Measurements from ENCODE around the gene FABP6. TPM values are rescaled to one million over a fixed set of nuclear protein-coding genes. Genes with fewer than 3 reads are reported as not detected.

FABP6 gene
- total and polyA plus RNA-seq, 9 of the 15 experiments (the other 6 are each of a cell fraction or from before 2014, with no cell fraction given) = 0.11 to 0.33 (median 0.21) TPM; not detected in 4

GRCh38 chr5:160262151-160263074 is 33.1 kb downstream of the FABP6 start (continued):
- TF ChIP-seq, protein P1, sequence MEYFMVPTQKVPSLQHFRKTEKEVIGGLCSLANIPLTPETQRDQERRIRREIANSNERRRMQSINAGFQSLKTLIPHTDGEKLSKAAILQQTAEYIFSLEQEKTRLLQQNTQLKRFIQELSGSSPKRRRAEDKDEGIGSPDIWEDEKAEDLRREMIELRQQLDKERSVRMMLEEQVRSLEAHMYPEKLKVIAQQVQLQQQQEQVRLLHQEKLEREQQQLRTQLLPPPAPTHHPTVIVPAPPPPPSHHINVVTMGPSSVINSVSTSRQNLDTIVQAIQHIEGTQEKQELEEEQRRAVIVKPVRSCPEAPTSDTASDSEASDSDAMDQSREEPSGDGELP (CRISPR knock-in tag; IDR thresholded peaks at IDR 0.05; ENCODE audit: borderline replicate concordance) = peak; percentile 89
- TF ChIP-seq FOXA3 (CRISPR knock-in tag; conservative IDR thresholded peaks at IDR 0.05 in 1 of 2, IDR thresholded peaks at IDR 0.05 in 1 of 2) (no peak), ZBTB7A (IDR thresholded peaks at IDR 0.05; ENCODE audit: borderline replicate concordance, control insufficient read depth, low read depth, low read length) (peak; percentile 73; the same call in 1 of the 2 replicates), ERF (CRISPR knock-in tag; IDR thresholded peaks at IDR 0.05) (0 out of 2 replicates have a peak, but pooled peaks have one; percentile 14), ZNF311 (CRISPR knock-in tag; IDR thresholded peaks at IDR 0.05) (0 out of 2 replicates have a peak, but pooled peaks have one; percentile 34), NFYB (IDR thresholded peaks at IDR 0.05; ENCODE audit: extremely low read depth, insufficient read length) (no peak), BHLHE40 (IDR thresholded peaks at IDR 0.05; ENCODE audit: low read length) (peak; percentile 98), NFIC (IDR thresholded peaks at IDR 0.05) (peak; percentile 65), PHB (CRISPR knock-in tag; IDR thresholded peaks at IDR 0.05) (no peak), CXXC5 (CRISPR knock-in tag; IDR thresholded peaks at IDR 0.05) (peak; percentile 69), NFE2L1 (tag; IDR thresholded peaks at IDR 0.05; ENCODE audit: borderline replicate concordance, low read depth) (no peak), RUNX1 (IDR thresholded peaks at IDR 0.05; ENCODE audit: low read depth) (no peak), KLF16 (IDR thresholded peaks at IDR 0.05) (peak; percentile 50; the same call in 1 of the 2 replicates)
- TF ChIP-seq, protein P2, sequence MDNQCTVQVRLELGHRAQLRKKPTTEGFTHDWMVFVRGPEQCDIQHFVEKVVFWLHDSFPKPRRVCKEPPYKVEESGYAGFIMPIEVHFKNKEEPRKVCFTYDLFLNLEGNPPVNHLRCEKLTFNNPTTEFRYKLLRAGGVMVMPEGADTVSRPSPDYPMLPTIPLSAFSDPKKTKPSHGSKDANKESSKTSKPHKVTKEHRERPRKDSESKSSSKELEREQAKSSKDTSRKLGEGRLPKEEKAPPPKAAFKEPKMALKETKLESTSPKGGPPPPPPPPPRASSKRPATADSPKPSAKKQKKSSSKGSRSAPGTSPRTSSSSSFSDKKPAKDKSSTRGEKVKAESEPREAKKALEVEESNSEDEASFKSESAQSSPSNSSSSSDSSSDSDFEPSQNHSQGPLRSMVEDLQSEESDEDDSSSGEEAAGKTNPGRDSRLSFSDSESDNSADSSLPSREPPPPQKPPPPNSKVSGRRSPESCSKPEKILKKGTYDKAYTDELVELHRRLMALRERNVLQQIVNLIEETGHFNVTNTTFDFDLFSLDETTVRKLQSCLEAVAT (IDR thresholded peaks at IDR 0.05) = 0 out of 4 replicates have a peak, but pooled peaks of 1 of the 2 experiments have one; percentile 34
- TF ChIP-seq, protein P3, sequence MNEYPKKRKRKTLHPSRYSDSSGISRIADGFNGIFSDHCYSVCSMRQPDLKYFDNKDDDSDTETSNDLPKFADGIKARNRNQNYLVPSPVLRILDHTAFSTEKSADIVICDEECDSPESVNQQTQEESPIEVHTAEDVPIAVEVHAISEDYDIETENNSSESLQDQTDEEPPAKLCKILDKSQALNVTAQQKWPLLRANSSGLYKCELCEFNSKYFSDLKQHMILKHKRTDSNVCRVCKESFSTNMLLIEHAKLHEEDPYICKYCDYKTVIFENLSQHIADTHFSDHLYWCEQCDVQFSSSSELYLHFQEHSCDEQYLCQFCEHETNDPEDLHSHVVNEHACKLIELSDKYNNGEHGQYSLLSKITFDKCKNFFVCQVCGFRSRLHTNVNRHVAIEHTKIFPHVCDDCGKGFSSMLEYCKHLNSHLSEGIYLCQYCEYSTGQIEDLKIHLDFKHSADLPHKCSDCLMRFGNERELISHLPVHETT (CRISPR knock-in tag; conservative IDR thresholded peaks at IDR 0.05 in 1 of 2, IDR thresholded peaks at IDR 0.05 in 1 of 2) = 0 out of 4 replicates have a peak, but pooled peaks of 1 of the 2 experiments have one; percentile 29

All from K562 (cell line).